Trophoblast cell (in vitro differentiated cells and primary cell): ENCODE results near the gene HOXD8.
A peak's percentile ranks its signal among the peaks of the same experiment; 100 is the strongest.

Experiments
- DNase-seq, 2 donors: peaks; one replicate each; pipeline ENCODE4 v3.0.0-alpha.2; 2016
- H2AFZ ChIP-seq: 2 replicates; pipeline ENCODE4 v1.6.1; 2013; ENCODE audit warnings: low read length, moderate library complexity, mild to moderate bottlenecking; ENCODE audit not compliant: insufficient read depth, poor library complexity
- H2AK5ac ChIP-seq: 2 replicates; pipeline ENCODE4 v1.6.1; 2013; ENCODE audit warnings: mild to moderate bottlenecking, low read length
- H2BK120ac ChIP-seq: 2 replicates; pipeline ENCODE4 v1.6.1; 2013; ENCODE audit warnings: low read length, mild to moderate bottlenecking, moderate library complexity; ENCODE audit not compliant: insufficient read depth, poor library complexity
- H2BK12ac ChIP-seq: 2 replicates; pipeline ENCODE4 v1.6.1; 2013; ENCODE audit warnings: mild to moderate bottlenecking, low read length, moderate library complexity
- H2BK5ac ChIP-seq: 2 replicates; pipeline ENCODE4 v1.6.1; 2013; ENCODE audit warnings: low read length, low read depth, moderate library complexity, mild to moderate bottlenecking; ENCODE audit not compliant: poor library complexity
- H3K14ac ChIP-seq: 2 replicates; pipeline ENCODE4 v1.6.1; 2013; ENCODE audit warnings: mild to moderate bottlenecking, low read length
- H3K18ac ChIP-seq: 2 replicates; pipeline ENCODE4 v1.6.1; 2013; ENCODE audit warnings: mild to moderate bottlenecking, low read length
- H3K23ac ChIP-seq: 2 replicates; pipeline ENCODE4 v1.6.1; 2013; ENCODE audit warnings: low read length
- H3K27ac ChIP-seq: 2 replicates; pipeline ENCODE4 v1.5.1; 2013; ENCODE audit warnings: low read depth, mild to moderate bottlenecking, inconsistent platforms, low read length, moderate library complexity
- H3K27me3 ChIP-seq: 2 replicates; pipeline ENCODE4 v1.6.1; 2013; ENCODE audit warnings: inconsistent platforms, mild to moderate bottlenecking, low read length, moderate library complexity; ENCODE audit not compliant: insufficient read depth
- H3K36me3 ChIP-seq, 2 experiments: 1 replicate in 1 of 2; 2 replicates in 1 of 2; pipeline ENCODE4 v1.6.1; 2013; ENCODE audit warnings: low read length in 2 of 2, mild to moderate bottlenecking in 2 of 2, moderate library complexity in 1 of 2; ENCODE audit not compliant: insufficient read depth in 2 of 2, control insufficient read depth in 1 of 2
- H3K4ac ChIP-seq: 2 replicates; pipeline ENCODE4 v1.6.1; 2013; ENCODE audit warnings: low read depth, mild to moderate bottlenecking, low read length, moderate library complexity
- H3K4me1 ChIP-seq, 2 experiments: 1 replicate in 1 of 2; 2 replicates in 1 of 2; pipeline ENCODE4 v1.6.1; 2013; ENCODE audit warnings: low read length in 2 of 2, mild to moderate bottlenecking in 2 of 2, moderate library complexity in 1 of 2; ENCODE audit not compliant: insufficient read depth in 2 of 2, control insufficient read depth in 1 of 2
- H3K4me2 ChIP-seq: 2 replicates; pipeline ENCODE4 v1.6.1; 2013; ENCODE audit warnings: inconsistent platforms, mild to moderate bottlenecking, low read length, moderate library complexity
- H3K4me3 ChIP-seq: 2 replicates; pipeline ENCODE4 v1.5.1; 2013; ENCODE audit warnings: mild to moderate bottlenecking, low read depth, low read length, inconsistent platforms
- H3K79me1 ChIP-seq: one replicate; pipeline ENCODE4 v1.6.1; 2013; ENCODE audit warnings: low read length
- H3K79me2 ChIP-seq: 2 replicates; pipeline ENCODE4 v1.6.1; 2013; ENCODE audit warnings: low read length, mild to moderate bottlenecking; ENCODE audit not compliant: control insufficient read depth, insufficient read depth, poor library complexity
- H3K9ac ChIP-seq: 2 replicates; pipeline ENCODE4 v1.6.1; 2013; ENCODE audit warnings: mild to moderate bottlenecking, low read length
- H3K9me3 ChIP-seq: 2 replicates; pipeline ENCODE4 v1.6.1; 2013; ENCODE audit warnings: low read depth, mild to moderate bottlenecking, control low read depth, inconsistent platforms, low read length; ENCODE audit not compliant: insufficient read depth
- H4K12ac ChIP-seq: 2 replicates; pipeline ENCODE4 v1.6.1; 2013; ENCODE audit warnings: low read depth, mild to moderate bottlenecking, low read length, moderate library complexity
- H4K8ac ChIP-seq: 2 replicates; pipeline ENCODE4 v1.6.1; 2013; ENCODE audit warnings: low read depth, mild to moderate bottlenecking, low read length, moderate library complexity
- H4K91ac ChIP-seq: one replicate; pipeline ENCODE4 v1.6.1; 2013; ENCODE audit warnings: low read depth, mild to moderate bottlenecking, low read length, moderate library complexity
- WGBS: extraction: QIAGEN DNeasy Blood & Tissue Kit; methylation state at CpG from one replicate; pipeline ENCODE4 v1.1.7; 2013; ENCODE audit warnings: missing lambda C conversion rate; ENCODE audit not compliant: insufficient read length, insufficient coverage; ENCODE audit errors: extremely low coverage; 5-methylcytosine and 5-hydroxymethylcytosine counted together

The HOXD8 gene

GRCh38 chr2:176084611-176085119 is 44.8 kb upstream of the HOXD8 start:
- Histone ChIP-seq H3K9me3 (peaks cover 12% of the 10 kb centered on the region), H3K4me3 (no peak overlapping the region), H3K4me1 (peaks cover 20 to 24% of the 10 kb centered on the region in 2 experiments), H3K79me2 (peaks cover 2% of the 10 kb centered on the region), H4K8ac (no peak overlapping the region), H2BK120ac (no peak overlapping the region), H3K9ac (no peak overlapping the region), H2AFZ (no peak overlapping the region), H3K79me1 (no peaks in the 10 kb centered on the region), H3K36me3 (no peaks in the 10 kb centered on the region), H3K27ac (no peak overlapping the region), H4K12ac (no peak overlapping the region), H3K14ac (no peak overlapping the region), H3K18ac (no peak overlapping the region), H2AK5ac (no peak overlapping the region), H3K4ac (no peak overlapping the region), H3K27me3 (peaks cover 92% of the 10 kb centered on the region), H4K91ac (no peak overlapping the region), H3K23ac (no peak overlapping the region), H3K4me2 (peak overlapping the region; percentile 14), H2BK5ac (no peak overlapping the region), H2BK12ac (no peak overlapping the region)
- no peak for DNase-seq
- no CpG with 5 or more reads among the region's 26 CpGs for WGBS

- H3K4ac ChIP-seq, result no peak overlapping the region
- no peak overlapping the region for H2AFZ ChIP-seq
- H4K91ac ChIP-seq, result no peak overlapping the region
- H3K36me3 ChIP-seq, result no peaks in the 10 kb centered on the region
- no peak overlapping the region for H3K9ac ChIP-seq
- no peak overlapping the region for H2BK5ac ChIP-seq
- H3K14ac ChIP-seq, result no peak overlapping the region
- no peak overlapping the region for H3K18ac ChIP-seq
- peaks cover 20 to 24% of the 10 kb centered on the region in 2 experiments for H3K4me1 ChIP-seq
- H2BK120ac ChIP-seq, result no peak overlapping the region
- no peak overlapping the region for H3K4me3 ChIP-seq
- H4K8ac ChIP-seq, result no peak overlapping the region
- no peak overlapping the region for H2BK12ac ChIP-seq
- no CpG with 5 or more reads among the region's 40 CpGs for WGBS
- no peak overlapping the region for H4K12ac ChIP-seq
- peaks cover 12% of the 10 kb centered on the region for H3K9me3 ChIP-seq
- peaks cover 94% of the 10 kb centered on the region for H3K27me3 ChIP-seq
- no peak overlapping the region for H3K27ac ChIP-seq
- no peak for DNase-seq
- no peak overlapping the region for H3K23ac ChIP-seq
- H3K79me2 ChIP-seq, result peaks cover 2% of the 10 kb centered on the region
- no peak overlapping the region for H2AK5ac ChIP-seq
- H3K4me2 ChIP-seq, result peak overlapping the region; percentile 35
- no peaks in the 10 kb centered on the region for H3K79me1 ChIP-seq
Observed at GRCh38 chr2:176085120-176085788, 44.3 kb upstream of the HOXD8 start.

- WGBS, result no CpG with 5 or more reads among the region's 46 CpGs
Observed at GRCh38 chr2:176085861-176086771, 43.4 kb upstream of the HOXD8 start.

GRCh38 chr2:176087330-176088047 is 42.0 kb upstream of the HOXD8 start:
- Histone ChIP-seq H4K91ac (no peak overlapping the region), H2BK12ac (no peak overlapping the region), H3K4me1 (peaks cover 11 to 13% of the 10 kb centered on the region in 2 experiments), H3K4me2 (peak overlapping the region; percentile 73), H3K9me3 (peaks cover 1% of the 10 kb centered on the region), H3K9ac (no peak overlapping the region), H2BK120ac (no peak overlapping the region), H2BK5ac (no peak overlapping the region), H3K27ac (no peak overlapping the region), H4K8ac (no peak overlapping the region), H3K18ac (no peak overlapping the region), H2AK5ac (no peak overlapping the region), H2AFZ (no peak overlapping the region), H3K4me3 (peak overlapping the region; percentile 21), H4K12ac (no peak overlapping the region), H3K14ac (no peak overlapping the region), H3K36me3 (no peaks in the 10 kb centered on the region), H3K23ac (no peak overlapping the region), H3K79me2 (peaks cover 2% of the 10 kb centered on the region), H3K4ac (no peak overlapping the region), H3K79me1 (no peaks in the 10 kb centered on the region), H3K27me3 (peaks cover 90% of the 10 kb centered on the region)
- no CpG with 5 or more reads among the region's 29 CpGs for WGBS
- DNase-seq, result no peak

More at GRCh38 chr2:176085861-176086771, 43.4 kb upstream of the HOXD8 start:
- Histone ChIP-seq H3K79me2 (peaks cover 2% of the 10 kb centered on the region), H3K23ac (no peak overlapping the region), H2BK5ac (no peak overlapping the region), H2AK5ac (no peak overlapping the region), H3K4ac (no peak overlapping the region), H3K14ac (no peak overlapping the region), H3K4me3 (no peak overlapping the region), H2AFZ (no peak overlapping the region), H3K9me3 (peaks cover 4% of the 10 kb centered on the region), H3K9ac (no peak overlapping the region), H4K12ac (no peak overlapping the region), H3K4me2 (peak overlapping the region; percentile 32), H2BK12ac (no peak overlapping the region), H3K18ac (no peak overlapping the region), H3K36me3 (no peaks in the 10 kb centered on the region), H3K27me3 (peaks cover 91% of the 10 kb centered on the region), H3K27ac (no peak overlapping the region), H3K79me1 (no peaks in the 10 kb centered on the region), H4K91ac (no peak overlapping the region), H3K4me1 (peaks cover 12 to 17% of the 10 kb centered on the region in 2 experiments), H2BK120ac (no peak overlapping the region), H4K8ac (no peak overlapping the region)
- DNase-seq, result peak in 1 of 2 donors; percentile 27
